ENCODE measurements around the gene BAHCC1. TPM values are rescaled to one million over a fixed set of nuclear protein-coding genes. Genes with fewer than 3 reads are reported as not detected.

Gene BAHCC1
- total RNA-seq, 1 experiment from 2014 or later = 33.7 TPM

DNA sequence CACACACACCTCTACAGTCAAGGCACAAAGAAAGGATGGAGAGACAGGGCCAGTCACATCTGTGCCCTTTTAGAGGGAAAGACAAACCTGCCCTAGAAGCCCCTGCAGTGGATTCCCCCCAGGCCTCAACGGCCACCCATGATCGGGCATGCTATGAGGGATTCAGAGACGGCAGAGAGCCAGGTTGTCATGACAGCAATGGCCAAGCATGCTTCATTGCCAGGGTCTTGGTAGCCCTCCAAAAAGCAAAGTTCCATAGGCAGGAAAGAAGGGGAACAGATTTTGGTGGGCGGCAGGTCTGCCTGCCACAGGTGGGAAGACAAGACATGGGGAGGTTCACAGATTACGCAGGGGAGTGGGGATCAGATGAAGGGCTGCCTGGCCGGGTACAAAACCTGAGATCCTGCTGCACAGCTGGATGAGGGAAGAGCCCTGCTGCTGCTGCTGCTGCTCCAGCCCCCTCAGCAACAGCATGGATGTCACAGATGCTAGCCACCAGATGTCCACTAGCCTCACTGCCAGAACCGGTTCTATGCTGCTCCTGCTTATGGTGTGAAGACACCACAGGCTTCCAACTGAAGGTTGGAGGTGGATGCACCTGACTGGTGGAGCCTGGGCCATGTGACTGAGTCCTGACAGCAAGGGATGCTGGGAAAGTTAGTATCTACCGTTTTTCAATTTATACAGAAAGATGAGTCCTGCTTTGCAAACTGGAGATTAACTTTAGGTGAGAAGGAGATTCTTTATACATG is 99.5 kb downstream of the BAHCC1 start:
- H3K4me3 ChIP-seq = no peak overlapping the region
- POLR2A ChIA-PET (ENCODE audit: unreplicated experiment) = no interaction called here
- H2AFZ ChIP-seq = no peak overlapping the region

DNA sequence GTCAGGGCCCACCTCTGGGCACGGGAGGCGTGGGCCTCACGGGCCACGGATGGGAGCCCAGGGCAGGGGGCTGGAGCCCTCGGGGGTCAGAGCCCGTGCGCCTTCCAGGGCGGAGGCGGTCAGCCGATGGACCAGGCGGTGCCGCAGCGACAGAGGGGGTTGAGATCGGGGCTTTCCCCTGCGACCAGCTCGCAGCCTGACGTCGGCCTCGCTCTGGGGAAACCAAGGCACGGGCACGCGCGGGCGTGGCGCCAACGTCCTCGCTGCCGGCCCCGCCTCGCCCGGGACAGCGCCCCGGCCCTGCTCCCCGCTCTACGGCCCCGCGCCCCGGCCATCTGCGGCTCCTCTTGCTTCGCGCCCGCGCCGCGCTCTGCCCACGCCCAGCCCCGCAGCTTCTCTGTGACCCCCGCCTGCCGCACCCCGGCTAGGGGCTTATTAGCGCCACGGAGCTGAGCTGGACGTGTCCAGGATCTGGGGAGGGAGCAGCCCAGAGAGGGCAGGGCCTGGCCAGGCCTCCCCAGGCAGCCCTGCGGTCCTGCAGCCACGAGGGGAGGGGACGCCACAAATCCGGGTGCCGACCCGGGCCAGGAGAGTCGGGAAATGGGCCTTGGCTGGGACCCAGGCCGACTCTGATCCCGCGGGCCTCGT is 103.8 kb downstream of the BAHCC1 start:
- BruUV-seq (replicated peaks) = no TSS peak
- DNase-seq = no peak
- Histone ChIP-seq H3K79me2 (ENCODE audit: low read depth) (no peaks in the 10 kb centered on the region), H3K4me3 (no peak overlapping the region), H4K20me1 (ENCODE audit: insufficient read depth) (no peaks in the 10 kb centered on the region), H2AFZ (no peak overlapping the region), H3K9me3 (ENCODE audit: insufficient read depth, low read depth) (no peaks in the 10 kb centered on the region), H3K9me2 (ENCODE audit: insufficient read depth) (no peaks in the 10 kb centered on the region), H3K4me2 (no peak overlapping the region), H3K36me3 (ENCODE audit: low read depth) (no peaks in the 10 kb centered on the region), H3K4me1 (replicated peaks; ENCODE audit: insufficient read depth) (no peaks in the 10 kb centered on the region), H3K27ac (no peak overlapping the region), H3K27me3 (ENCODE audit: insufficient read depth, low read depth) (no peaks in the 10 kb centered on the region), H3F3A (ENCODE audit: insufficient read depth, low read depth) (peaks cover 6% of the 10 kb centered on the region; the same call in 1 of the 2 replicates)
- intact Hi-C loops (cut with micrococcal nuclease; ENCODE audit: unreplicated experiment) = no loop called here
- TF ChIP-seq EZH2 (IDR thresholded peaks at IDR 0.05; ENCODE audit: low read depth) = no peak
- TF ChIP-seq, protein P1, sequence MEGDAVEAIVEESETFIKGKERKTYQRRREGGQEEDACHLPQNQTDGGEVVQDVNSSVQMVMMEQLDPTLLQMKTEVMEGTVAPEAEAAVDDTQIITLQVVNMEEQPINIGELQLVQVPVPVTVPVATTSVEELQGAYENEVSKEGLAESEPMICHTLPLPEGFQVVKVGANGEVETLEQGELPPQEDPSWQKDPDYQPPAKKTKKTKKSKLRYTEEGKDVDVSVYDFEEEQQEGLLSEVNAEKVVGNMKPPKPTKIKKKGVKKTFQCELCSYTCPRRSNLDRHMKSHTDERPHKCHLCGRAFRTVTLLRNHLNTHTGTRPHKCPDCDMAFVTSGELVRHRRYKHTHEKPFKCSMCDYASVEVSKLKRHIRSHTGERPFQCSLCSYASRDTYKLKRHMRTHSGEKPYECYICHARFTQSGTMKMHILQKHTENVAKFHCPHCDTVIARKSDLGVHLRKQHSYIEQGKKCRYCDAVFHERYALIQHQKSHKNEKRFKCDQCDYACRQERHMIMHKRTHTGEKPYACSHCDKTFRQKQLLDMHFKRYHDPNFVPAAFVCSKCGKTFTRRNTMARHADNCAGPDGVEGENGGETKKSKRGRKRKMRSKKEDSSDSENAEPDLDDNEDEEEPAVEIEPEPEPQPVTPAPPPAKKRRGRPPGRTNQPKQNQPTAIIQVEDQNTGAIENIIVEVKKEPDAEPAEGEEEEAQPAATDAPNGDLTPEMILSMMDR (conservative IDR thresholded peaks at IDR 0.05) = no peak
- ChIA-PET CTCF (no interaction called here), POLR2A (ENCODE audit: unreplicated experiment) (interaction anchor here (0.6 to 0.7 kb wide), 2 partner anchors 14 to 524 kb away, joined by 4 to 13 read pairs; partner anchors contain the start of genes CENPX and LRRC45)

More for the DNA sequence above, 99.5 kb downstream of the BAHCC1 start:
- H3K4me1 ChIP-seq (replicated peaks; ENCODE audit: insufficient read depth) = no peaks in the 10 kb centered on the region
- CTCF ChIA-PET = no interaction called here
- H4K20me1 ChIP-seq (ENCODE audit: insufficient read depth) = no peaks in the 10 kb centered on the region
- H3K9me3 ChIP-seq (ENCODE audit: insufficient read depth, low read depth) = no peaks in the 10 kb centered on the region
- H3K27ac ChIP-seq = no peak overlapping the region
- no peaks in the 10 kb centered on the region for H3K36me3 ChIP-seq (ENCODE audit: low read depth)
- TF ChIP-seq, protein P1 (conservative IDR thresholded peaks at IDR 0.05) = no peak
- TF ChIP-seq EZH2 (IDR thresholded peaks at IDR 0.05; ENCODE audit: low read depth) = no peak
- no TSS peak for BruUV-seq (replicated peaks)
- no peak overlapping the region for H3K4me2 ChIP-seq
- peaks cover 1% of the 10 kb centered on the region; the same call in 1 of the 2 replicates for H3F3A ChIP-seq (ENCODE audit: insufficient read depth, low read depth)
- H3K9me2 ChIP-seq (ENCODE audit: insufficient read depth) = no peaks in the 10 kb centered on the region
- DNase-seq = peak in 1 of 2 experiments; percentile 30
- intact Hi-C loops (cut with micrococcal nuclease; ENCODE audit: unreplicated experiment) = no loop called here
- no peaks in the 10 kb centered on the region for H3K79me2 ChIP-seq (ENCODE audit: low read depth)
- no peaks in the 10 kb centered on the region for H3K27me3 ChIP-seq (ENCODE audit: insufficient read depth, low read depth)

DNA sequence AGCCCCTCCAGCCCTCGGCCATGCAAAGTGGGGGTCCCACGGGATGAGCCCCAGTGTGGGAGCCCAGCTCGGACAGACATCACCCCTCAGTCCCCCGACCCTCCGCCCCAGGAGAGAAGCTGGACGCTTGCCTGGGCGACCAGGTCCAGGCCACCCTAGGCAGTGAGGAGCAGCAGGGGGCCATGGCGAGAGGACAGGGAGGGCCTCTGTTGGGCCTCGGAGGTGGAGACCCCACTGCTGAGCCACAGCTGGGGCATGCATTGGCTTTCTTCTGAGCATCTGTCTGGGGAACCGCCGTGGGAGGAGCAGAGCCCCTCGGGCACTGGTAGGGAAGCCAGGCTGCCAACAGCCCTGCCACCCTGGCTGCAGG is 104.3 kb downstream of the BAHCC1 start:
- Histone ChIP-seq H3K4me2 (no peak overlapping the region), H3K27ac (no peak overlapping the region), H3K9me3 (ENCODE audit: insufficient read depth, low read depth) (no peaks in the 10 kb centered on the region), H2AFZ (no peak overlapping the region), H3K79me2 (ENCODE audit: low read depth) (no peaks in the 10 kb centered on the region), H3K9me2 (ENCODE audit: insufficient read depth) (no peaks in the 10 kb centered on the region), H4K20me1 (ENCODE audit: insufficient read depth) (no peaks in the 10 kb centered on the region), H3K27me3 (ENCODE audit: insufficient read depth, low read depth) (no peaks in the 10 kb centered on the region), H3F3A (ENCODE audit: insufficient read depth, low read depth) (peaks cover 6% of the 10 kb centered on the region; the same call in 1 of the 2 replicates), H3K4me3 (no peak overlapping the region), H3K36me3 (ENCODE audit: low read depth) (no peaks in the 10 kb centered on the region), H3K4me1 (replicated peaks; ENCODE audit: insufficient read depth) (no peaks in the 10 kb centered on the region)
- TF ChIP-seq, protein P1 (conservative IDR thresholded peaks at IDR 0.05) = no peak
- no peak for TF ChIP-seq EZH2 (IDR thresholded peaks at IDR 0.05; ENCODE audit: low read depth)
- CTCF ChIA-PET = interaction anchor here (0.6 to 1.0 kb wide), 2 partner anchors 19 to 358 kb away, joined by 3 to 4 read pairs; no protein-coding TSS in a partner anchor
- POLR2A ChIA-PET (ENCODE audit: unreplicated experiment) = interaction anchor here (0.6 kb wide), 2 partner anchors 81 to 1321 kb away, joined by 3 to 7 read pairs; no protein-coding TSS in a partner anchor
- DNase-seq = no peak
- BruUV-seq (replicated peaks) = no TSS peak
- intact Hi-C loops (cut with micrococcal nuclease; ENCODE audit: unreplicated experiment) = no loop called here
